CD4-positive, alpha-beta memory T cell (primary cell): ENCODE data around the gene PSMD9. TPM values are rescaled to one million over a fixed set of nuclear protein-coding genes. Genes with fewer than 3 reads are reported as not detected.

Source experiments
- CTCF ChIA-PET: fragments of 350-600 bp; sonication (Branson Sonifier 250); formaldehyde crosslinking; loops from one replicate; lab custom pipeline; 2021; ENCODE audit warnings: inconsistent platforms; ENCODE audit not compliant: partially characterized antibody; lab: Charles Lee
- POLR2A ChIA-PET: fragments of 350-600 bp; sonication (Branson Sonifier 250); formaldehyde crosslinking; loops from one replicate; lab custom pipeline; 2021; ENCODE audit not compliant: partially characterized antibody; lab: Charles Lee
- DNase-seq, 5 donors: peaks; one replicate each; pipeline versions ENCODE4 v3.0.0 to v3.0.0-alpha.2; 2020 to 2022; ENCODE audit warnings: mixed read lengths in 1 of 5
- H3K27ac ChIP-seq: one replicate; pipeline ENCODE4 v1.7.0; 2013; ENCODE audit warnings: low read depth, low read length
- H3K27me3 ChIP-seq: 2 replicates; pipeline ENCODE4 v1.7.0; 2013; ENCODE audit warnings: mild to moderate bottlenecking, low read length, moderate library complexity; ENCODE audit not compliant: insufficient read depth
- H3K36me3 ChIP-seq: 2 replicates; pipeline ENCODE4 v1.7.0; 2013; ENCODE audit warnings: mild to moderate bottlenecking, low read length, moderate library complexity; ENCODE audit not compliant: insufficient read depth
- H3K4me1 ChIP-seq: 2 replicates; pipeline ENCODE4 v1.7.0; 2013; ENCODE audit warnings: mild to moderate bottlenecking, low read length, moderate library complexity; ENCODE audit not compliant: insufficient read depth
- H3K4me3 ChIP-seq, 2 donors: one replicate each; pipeline ENCODE4 v1.7.0; 2013; ENCODE audit warnings: low read length in 2 of 2, mild to moderate bottlenecking in 1 of 2
- H3K9me3 ChIP-seq, 2 donors: one replicate each; pipeline ENCODE4 v1.7.0; 2013; ENCODE audit warnings: low read length in 2 of 2, control low read depth in 1 of 2; ENCODE audit not compliant: control insufficient read depth in 1 of 2
- H3K27ac Mint-ChIP-seq, 7 donors: one replicate each; pipeline ENCODE4 v1.8.0; 2020 to 2021; ENCODE audit warnings: mixed read lengths in 7 of 7, mild to moderate bottlenecking in 6 of 7, inconsistent platforms in 3 of 7, moderate library complexity in 3 of 7
- H3K27me3 Mint-ChIP-seq, 2 donors: one replicate each; pipeline ENCODE4 v1.8.0; 2020 to 2021; ENCODE audit warnings: mixed read lengths in 2 of 2
- H3K36me3 Mint-ChIP-seq, 2 donors: one replicate each; pipeline ENCODE4 v1.8.0; 2020 to 2021; ENCODE audit warnings: mixed read lengths in 2 of 2, inconsistent platforms in 1 of 2, mild to moderate bottlenecking in 1 of 2
- H3K4me1 Mint-ChIP-seq, 4 donors: one replicate each; pipeline ENCODE4 v1.8.0; 2020 to 2021; ENCODE audit warnings: mixed read lengths in 4 of 4, mild to moderate bottlenecking in 1 of 4
- H3K4me3 Mint-ChIP-seq, 8 donors: one replicate each; pipeline ENCODE4 v1.8.0; 2020 to 2021; ENCODE audit warnings: mixed read lengths in 8 of 8, mild to moderate bottlenecking in 7 of 8, moderate library complexity in 6 of 8, inconsistent platforms in 3 of 8
- H3K9me3 Mint-ChIP-seq, 8 donors: one replicate each; pipeline ENCODE4 v1.8.0; 2020 to 2021; ENCODE audit warnings: mixed read lengths in 8 of 8, mild to moderate bottlenecking in 5 of 8, inconsistent platforms in 3 of 8, moderate library complexity in 1 of 8
- intact Hi-C: fragments of 100-400 bp; cut with micrococcal nuclease; formaldehyde crosslinking; loops from one replicate; pipeline ENCODE4 v1.15.1; 2023
- polyA plus RNA-seq, 2 donors: library from polyadenylated mRNA; unstranded; fragments of 300-500 nt; fragmentation: Illumina TruSeq; gene quantifications; one replicate each; pipeline ENCODE4 v1.2.3, GENCODE V29; 2021
- total RNA-seq, 2 experiments: library from RNA; stranded (reverse); gene quantifications; one replicate each; pipeline ENCODE4 v1.2.3, GENCODE V29; 2021

The PSMD9 gene
- total and polyA plus RNA-seq, 4 experiments from 2014 or later: 41.4 to 111 (median 68.0) TPM

DNA sequence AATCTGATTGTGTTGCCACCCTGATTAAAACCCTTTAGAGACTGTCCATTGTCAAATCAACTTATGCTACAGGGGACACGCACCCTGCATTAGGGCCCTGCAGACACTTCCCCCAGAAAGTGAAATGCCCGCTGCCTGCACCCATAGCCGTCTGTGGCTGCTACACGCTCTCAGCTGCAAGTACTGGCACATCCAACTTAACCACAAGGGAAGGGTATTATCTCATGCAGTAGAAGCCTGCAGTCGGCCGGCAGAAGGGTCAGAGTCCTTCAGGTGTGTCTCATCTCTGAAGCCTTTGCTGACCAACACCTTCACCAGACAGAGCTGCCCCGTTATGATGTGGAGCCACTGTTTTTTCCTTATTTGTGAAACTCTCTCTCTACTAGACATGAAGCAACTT is 50.6 kb downstream of the PSMD9 start:
- H3K9me3 Mint-ChIP-seq: no peaks in the 10 kb centered on the region
- no peak overlapping the region for H3K27ac Mint-ChIP-seq
- H3K4me1 Mint-ChIP-seq: peaks cover 0 to 3% (median 1%) of the 10 kb centered on the region in 4 donors
- H3K4me3 Mint-ChIP-seq: no peak overlapping the region
- no peaks in the 10 kb centered on the region for H3K36me3 ChIP-seq
- DNase-seq: no peak
- H3K27me3 Mint-ChIP-seq: no peaks in the 10 kb centered on the region
- intact Hi-C loops: no loop called here
- no peaks in the 10 kb centered on the region for H3K4me1 ChIP-seq
- no peaks in the 10 kb centered on the region for H3K9me3 ChIP-seq
- no peaks in the 10 kb centered on the region for H3K27me3 ChIP-seq
- ChIA-PET CTCF (no interaction called here), POLR2A (no interaction called here)
- no peak overlapping the region for H3K27ac ChIP-seq
- no peak overlapping the region for H3K4me3 ChIP-seq
- H3K36me3 Mint-ChIP-seq: peaks cover 0 to 16% of the 10 kb centered on the region in 2 donors

GRCh38 chr12:121939992-121940766 is 51.6 kb downstream of the PSMD9 start:
- Mint-ChIP-seq H3K4me1 (peaks cover 0 to 3% (median 1%) of the 10 kb centered on the region in 4 donors), H3K4me3 (no peak overlapping the region), H3K9me3 (no peaks in the 10 kb centered on the region), H3K36me3 (peaks cover 0 to 15% of the 10 kb centered on the region in 2 donors), H3K27me3 (no peaks in the 10 kb centered on the region), H3K27ac (no peak overlapping the region)
- Histone ChIP-seq H3K4me1 (no peaks in the 10 kb centered on the region), H3K27me3 (no peaks in the 10 kb centered on the region), H3K4me3 (no peak overlapping the region), H3K9me3 (no peaks in the 10 kb centered on the region), H3K36me3 (no peaks in the 10 kb centered on the region), H3K27ac (no peak overlapping the region)
- intact Hi-C loops: no loop called here
- ChIA-PET POLR2A (no interaction called here), CTCF (no interaction called here)
- DNase-seq: no peak

GRCh38 chr12:121942145-121942718 is 53.6 kb downstream of the PSMD9 start:
- ChIA-PET CTCF (no interaction called here), POLR2A (no interaction called here)
- H3K27ac Mint-ChIP-seq: no peak overlapping the region
- Histone ChIP-seq H3K9me3 (no peaks in the 10 kb centered on the region), H3K27me3 (no peaks in the 10 kb centered on the region), H3K4me1 (no peaks in the 10 kb centered on the region), H3K4me3 (no peak overlapping the region), H3K27ac (no peak overlapping the region), H3K36me3 (no peaks in the 10 kb centered on the region)
- H3K27me3 Mint-ChIP-seq: no peaks in the 10 kb centered on the region
- H3K36me3 Mint-ChIP-seq: peaks cover 0 to 5% of the 10 kb centered on the region in 2 donors
- intact Hi-C loops: no loop called here
- no peak overlapping the region for H3K4me3 Mint-ChIP-seq
- no peak for DNase-seq
- peaks cover 0 to 3% (median 1%) of the 10 kb centered on the region in 4 donors for H3K4me1 Mint-ChIP-seq
- no peaks in the 10 kb centered on the region for H3K9me3 Mint-ChIP-seq

DNA sequence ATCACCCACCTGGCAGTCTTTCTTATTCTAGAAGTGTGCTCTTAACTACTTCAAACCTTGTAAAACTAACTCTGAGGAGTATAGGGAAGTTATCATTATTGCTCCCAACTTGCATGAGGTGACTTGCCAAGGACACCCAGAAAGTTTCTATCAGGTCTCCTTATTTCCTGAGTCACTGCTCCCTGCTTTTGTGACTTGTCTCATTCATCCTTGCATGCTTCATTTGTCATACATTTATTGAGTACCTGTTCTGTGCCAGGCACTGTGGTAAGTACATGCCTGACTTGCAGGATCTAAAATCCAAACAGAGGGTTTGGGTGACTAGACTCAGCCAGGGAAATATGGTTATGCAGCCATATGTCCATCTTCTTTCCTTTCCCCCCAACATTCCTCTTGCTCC is 55.3 kb downstream of the PSMD9 start:
- H3K36me3 Mint-ChIP-seq: no peaks in the 10 kb centered on the region
- H3K27me3 Mint-ChIP-seq: no peaks in the 10 kb centered on the region
- H3K27me3 ChIP-seq: no peaks in the 10 kb centered on the region
- intact Hi-C loops: no loop called here
- H3K36me3 ChIP-seq: no peaks in the 10 kb centered on the region
- H3K4me1 ChIP-seq: no peaks in the 10 kb centered on the region
- no peak overlapping the region for H3K27ac ChIP-seq
- no peak overlapping the region for H3K4me3 Mint-ChIP-seq
- no peaks in the 10 kb centered on the region for H3K9me3 Mint-ChIP-seq
- DNase-seq: no peak
- no peak overlapping the region for H3K4me3 ChIP-seq
- CTCF ChIA-PET: no interaction called here
- POLR2A ChIA-PET: no interaction called here
- H3K4me1 Mint-ChIP-seq: no peaks in the 10 kb centered on the region
- H3K27ac Mint-ChIP-seq: peak overlapping the region in 1 of 7 donors; percentile 16
- no peaks in the 10 kb centered on the region for H3K9me3 ChIP-seq

DNA sequence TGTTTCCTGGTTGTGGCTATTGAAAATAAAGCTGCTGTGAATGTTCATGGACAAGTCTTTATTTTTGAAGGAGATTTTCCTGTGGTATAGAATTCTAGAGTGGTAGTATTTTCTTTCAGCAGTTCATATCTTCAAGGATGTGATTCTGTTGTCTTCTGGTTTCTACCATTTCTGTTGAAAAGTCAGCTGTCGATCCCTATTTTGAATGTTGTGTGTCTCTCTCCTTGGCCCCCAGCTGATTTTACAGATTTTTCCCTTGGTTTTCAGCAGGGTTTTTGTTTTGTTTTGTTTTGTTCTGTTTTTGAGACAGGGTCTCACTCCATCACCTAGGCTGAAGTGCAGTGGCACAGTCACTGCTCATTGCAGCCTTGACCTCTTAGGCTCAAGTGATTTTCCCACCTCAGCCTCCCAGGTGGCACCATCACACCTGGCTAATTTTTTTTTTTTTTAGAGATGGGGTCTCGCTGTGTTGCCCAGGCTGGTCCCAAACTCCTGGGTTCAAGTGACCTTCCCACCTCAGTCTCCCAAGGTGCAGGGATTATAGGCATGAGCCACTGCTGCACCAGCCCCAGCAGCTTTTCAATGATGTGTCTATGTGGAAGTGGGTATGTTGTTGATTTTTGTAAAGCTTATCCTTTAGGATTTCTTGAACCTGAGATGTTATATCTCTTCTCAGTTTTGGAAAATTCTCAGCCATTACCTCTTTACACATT is 57.9 kb downstream of the PSMD9 start:
- no peak overlapping the region for H3K27ac Mint-ChIP-seq

GRCh38 chr12:121947981-121948380 is 59.4 kb downstream of the PSMD9 start:
- H3K9me3 Mint-ChIP-seq: no peaks in the 10 kb centered on the region
- intact Hi-C loops: no loop called here
- H3K27ac Mint-ChIP-seq: no peak overlapping the region
- no peak for DNase-seq
- Histone ChIP-seq H3K27me3 (no peaks in the 10 kb centered on the region), H3K27ac (no peak overlapping the region), H3K4me1 (no peaks in the 10 kb centered on the region), H3K4me3 (no peak overlapping the region), H3K36me3 (no peaks in the 10 kb centered on the region), H3K9me3 (no peaks in the 10 kb centered on the region)
- ChIA-PET POLR2A (no interaction called here), CTCF (no interaction called here)
- no peaks in the 10 kb centered on the region for H3K4me1 Mint-ChIP-seq
- H3K27me3 Mint-ChIP-seq: peaks cover 4% of the 10 kb centered on the region in 2 donors
- H3K36me3 Mint-ChIP-seq: peaks cover 0 to 3% of the 10 kb centered on the region in 2 donors
- H3K4me3 Mint-ChIP-seq: no peak overlapping the region

More for the DNA sequence above, 57.9 kb downstream of the PSMD9 start:
- Mint-ChIP-seq H3K4me1 (no peaks in the 10 kb centered on the region), H3K27me3 (peaks cover 1% of the 10 kb centered on the region in 2 donors), H3K4me3 (peak overlapping the region in 1 of 8 donors; percentile 54), H3K9me3 (no peaks in the 10 kb centered on the region), H3K36me3 (peaks cover 0 to 3% of the 10 kb centered on the region in 2 donors)
- CTCF ChIA-PET: no interaction called here
- no peaks in the 10 kb centered on the region for H3K27me3 ChIP-seq
- no peak overlapping the region for H3K27ac ChIP-seq
- POLR2A ChIA-PET: interaction anchor here (0.6 kb wide), 1 partner anchor 55 kb away, joined by 3 read pairs; no protein-coding TSS in a partner anchor
- H3K9me3 ChIP-seq: no peaks in the 10 kb centered on the region
- H3K36me3 ChIP-seq: no peaks in the 10 kb centered on the region
- intact Hi-C loops: no loop called here
- DNase-seq: no peak
- no peak overlapping the region for H3K4me3 ChIP-seq
- no peaks in the 10 kb centered on the region for H3K4me1 ChIP-seq
